Testis (tissue), 2 donors: Measurements from ENCODE around the gene MFAP3.

Experiments
- CTCF ChIP-seq, 3 experiments: fragments of 450-650 bp in 2 of 3; fragments of 200-600 bp in 1 of 3; sonication (generic) in 1 of 3; IDR thresholded peaks; one replicate each; pipeline ENCODE4 v1.5.1; 2016 to 2019; ENCODE audit warnings: antibody characterized with exemption in 3 of 3, mild to moderate bottlenecking in 2 of 3, moderate library complexity in 1 of 3
- POLR2A ChIP-seq: fragments of 450-650 bp; IDR thresholded peaks from one replicate; pipeline ENCODE4 v1.6.1; 2017; ENCODE audit warnings: antibody characterized with exemption, mild to moderate bottlenecking, moderate library complexity

- TF ChIP-seq CTCF (IDR thresholded peaks at IDR 0.05) (no peak), POLR2A (no peak)
Observed at GRCh38 chr5:154025951-154026350, 12.8 kb upstream of the MFAP3 start.
